HG03097 (cell line): ENCODE measurements around the gene LRWD1.
"Not testable (repeated sequence)": the region's sequence is repeated elsewhere in the genome, so short reads cannot be mapped to it uniquely, and the experiment has no call there.

ENCODE experiments used
- ATAC-seq: cut with Tn5 transposase; IDR thresholded peaks from one replicate; pipeline ENCODE4 v1.9.1; 2021; ENCODE audit not compliant: unreplicated experiment, low FRiP score

Gene LRWD1

DNA sequence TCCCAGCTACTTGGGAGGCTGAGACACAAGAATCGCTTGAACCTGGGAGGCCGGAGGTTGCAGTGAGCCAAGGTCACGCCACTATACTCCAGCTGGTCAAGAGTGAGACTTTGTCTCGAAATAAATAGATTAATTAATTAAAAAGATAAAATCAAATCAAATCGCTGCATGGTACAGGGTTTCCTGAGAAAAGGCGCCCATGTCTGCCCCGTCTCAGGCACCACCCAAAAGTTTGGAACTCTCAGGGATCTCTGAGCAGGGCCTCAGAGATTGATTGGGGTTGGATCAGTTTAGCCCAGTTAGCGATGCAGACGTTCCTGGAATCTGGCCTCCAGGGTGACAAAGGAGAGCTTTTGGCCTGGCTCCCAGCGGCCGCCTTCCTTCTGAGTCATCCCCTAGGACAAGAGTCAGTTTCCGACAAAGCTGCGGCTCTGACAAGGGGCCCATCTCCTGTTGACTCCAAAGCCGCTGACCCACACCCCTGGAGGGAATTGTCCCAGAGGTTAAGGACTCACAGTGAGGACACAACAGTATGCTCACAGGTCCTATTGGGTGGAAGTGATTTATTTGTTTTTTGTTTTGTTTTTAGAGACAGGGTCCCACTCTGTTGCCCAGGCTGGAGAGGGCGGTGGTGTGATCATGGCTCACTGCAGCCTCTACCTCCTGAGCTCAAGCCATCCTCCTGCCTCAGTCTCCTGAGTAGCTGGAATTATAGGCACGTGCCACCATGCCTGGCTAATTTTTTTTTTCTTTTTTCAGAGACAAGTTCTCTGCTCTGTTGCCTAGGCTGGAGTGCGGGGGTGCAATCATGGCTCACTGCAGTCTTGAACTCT is 24.6 kb upstream of the LRWD1 start:
- no peak for ATAC-seq

DNA sequence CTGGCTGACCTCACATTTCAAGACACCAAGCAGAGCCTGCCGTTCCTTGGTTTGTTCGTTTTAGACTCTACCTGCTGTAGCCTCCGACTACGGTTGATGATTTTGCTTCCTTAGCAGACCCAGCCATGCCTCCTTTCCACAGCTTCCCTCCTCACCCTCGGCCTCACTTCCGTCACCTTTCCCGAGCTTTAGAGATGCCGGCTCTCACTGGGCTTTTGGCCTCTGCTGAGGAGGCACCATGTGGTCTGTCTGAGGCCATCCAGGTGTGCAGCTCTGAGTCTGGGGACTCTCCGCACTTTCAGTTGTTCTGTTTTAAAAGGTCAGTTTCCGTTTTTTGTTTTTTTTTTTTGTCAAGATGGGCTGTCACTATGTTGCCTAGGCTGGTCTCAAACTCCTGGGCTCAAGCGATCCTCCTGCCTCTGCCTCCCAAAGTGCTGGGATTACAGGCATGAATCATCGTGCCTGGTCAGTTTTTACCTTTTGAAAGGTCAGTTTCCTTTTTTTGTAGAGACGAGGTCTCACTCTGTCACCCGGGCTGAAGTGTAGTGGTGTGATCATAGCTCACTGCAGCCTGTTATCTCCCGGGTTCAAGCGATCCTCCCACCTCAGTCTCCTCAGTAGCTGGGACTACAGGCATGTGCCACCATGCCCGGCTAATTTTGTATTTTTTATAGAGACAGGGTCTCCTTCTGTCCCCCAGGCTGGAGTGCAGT is 19.7 kb upstream of the LRWD1 start:
- no peak for ATAC-seq

DNA sequence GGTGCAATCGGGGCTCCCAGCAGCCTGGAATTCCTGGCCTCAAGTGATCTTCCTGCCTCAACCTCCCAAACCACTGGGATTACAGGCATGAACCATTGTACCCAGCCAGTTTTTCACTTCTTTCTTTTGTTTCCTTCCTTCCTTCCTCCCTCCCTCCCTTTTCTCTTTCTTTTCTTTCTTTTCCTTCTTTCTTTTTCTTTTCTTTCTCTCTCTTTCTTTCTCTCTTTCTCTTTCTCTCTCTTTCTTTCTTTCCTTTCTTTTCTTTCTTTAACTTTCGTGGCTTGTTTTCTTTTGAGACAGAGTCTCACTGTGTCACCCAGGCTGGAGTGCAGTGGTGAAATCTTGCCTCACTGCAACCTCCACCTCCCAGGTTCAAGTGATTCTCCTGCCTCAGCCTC is 19.1 kb upstream of the LRWD1 start:
- no peak for ATAC-seq

DNA sequence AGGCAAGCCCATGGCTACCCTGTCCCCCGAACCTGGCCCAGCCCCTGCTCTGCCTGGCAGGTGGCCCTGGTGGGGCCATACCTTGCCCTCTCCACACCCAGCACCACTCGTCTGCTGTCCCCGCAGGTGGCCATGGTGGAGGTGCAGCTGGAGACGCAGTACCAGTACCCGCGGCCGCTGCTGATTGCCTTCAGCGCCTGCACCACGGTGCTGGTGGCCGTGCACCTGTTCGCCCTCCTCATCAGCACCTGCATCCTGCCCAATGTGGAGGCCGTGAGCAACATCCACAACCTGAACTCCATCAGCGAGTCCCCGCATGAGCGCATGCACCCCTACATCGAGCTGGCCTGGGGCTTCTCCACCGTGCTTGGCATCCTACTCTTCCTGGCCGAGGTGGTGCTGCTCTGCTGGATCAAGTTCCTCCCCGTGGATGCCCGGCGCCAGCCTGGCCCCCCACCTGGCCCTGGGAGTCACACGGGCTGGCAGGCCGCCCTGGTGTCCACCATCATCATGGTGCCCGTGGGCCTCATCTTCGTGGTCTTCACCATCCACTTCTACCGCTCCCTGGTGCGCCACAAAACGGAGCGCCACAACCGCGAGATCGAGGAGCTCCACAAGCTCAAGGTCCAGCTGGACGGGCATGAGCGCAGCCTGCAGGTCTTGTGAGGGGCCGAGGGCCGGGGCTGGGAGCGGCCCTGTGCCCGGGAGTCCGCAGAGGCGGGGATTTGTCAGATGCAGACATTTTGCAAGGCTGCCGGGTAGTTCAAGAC is 18.2 kb upstream of the LRWD1 start:
- ATAC-seq = no peak

DNA sequence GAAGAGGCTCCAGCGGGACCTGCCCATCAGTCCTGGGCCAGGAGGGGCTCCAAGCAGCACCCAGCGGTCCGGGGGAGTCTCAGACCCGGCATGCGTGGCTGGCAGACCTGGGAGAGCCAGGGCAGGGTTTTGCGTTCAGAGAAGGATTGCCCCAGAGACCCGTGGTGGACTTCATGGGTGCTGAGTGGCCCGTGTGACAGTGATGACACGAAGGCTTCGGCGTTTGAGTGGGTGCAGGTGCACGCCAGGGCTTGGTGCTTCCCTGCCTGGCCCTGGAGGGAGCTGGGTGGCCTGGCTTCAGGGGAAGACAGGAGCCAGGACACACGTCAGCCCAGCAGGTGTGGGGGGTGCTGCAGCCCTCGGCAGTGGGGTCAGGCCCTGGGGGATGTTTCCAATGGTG is 17.5 kb upstream of the LRWD1 start:
- no peak for ATAC-seq

DNA sequence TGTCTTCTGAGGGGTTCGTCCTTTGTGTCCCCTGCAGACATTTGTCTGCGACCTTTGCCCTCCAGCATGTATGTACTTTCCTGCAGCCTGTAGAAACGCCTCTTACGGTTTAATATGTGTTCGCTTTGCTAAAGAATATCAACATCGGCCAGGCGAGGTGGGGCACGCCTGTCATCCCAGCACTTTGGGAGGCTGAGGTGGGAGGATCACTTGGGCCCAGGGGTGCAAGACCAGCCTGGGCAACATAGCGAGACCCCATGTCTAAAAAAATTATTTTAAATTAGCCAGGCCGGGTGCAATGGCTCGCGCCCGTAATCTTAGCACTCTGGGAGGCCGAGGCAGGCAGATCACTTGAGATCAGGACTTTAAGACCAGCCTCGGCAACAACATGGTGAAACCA is 15.6 kb upstream of the LRWD1 start:
- ATAC-seq = no peak

DNA sequence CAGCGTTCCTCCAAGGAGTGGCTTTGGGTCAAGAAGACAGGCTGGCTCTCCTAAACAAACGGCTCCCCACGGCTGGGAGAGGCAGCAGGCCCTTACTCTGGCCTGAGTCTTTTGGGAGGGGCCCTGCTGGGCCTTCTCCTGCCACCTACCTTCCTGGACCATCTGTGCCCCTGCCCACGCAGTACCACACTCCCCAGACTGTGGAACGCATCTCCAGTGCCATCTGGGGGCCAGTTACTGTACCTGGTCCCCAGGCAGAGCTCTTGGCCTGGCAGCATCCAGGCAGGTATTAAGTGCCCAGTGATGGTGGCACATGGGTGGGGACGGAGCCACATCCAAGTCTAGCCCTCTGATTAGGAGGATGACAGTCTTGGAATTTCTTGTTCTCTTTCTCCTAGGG is 14.5 kb upstream of the LRWD1 start:
- ATAC-seq = no peak

DNA sequence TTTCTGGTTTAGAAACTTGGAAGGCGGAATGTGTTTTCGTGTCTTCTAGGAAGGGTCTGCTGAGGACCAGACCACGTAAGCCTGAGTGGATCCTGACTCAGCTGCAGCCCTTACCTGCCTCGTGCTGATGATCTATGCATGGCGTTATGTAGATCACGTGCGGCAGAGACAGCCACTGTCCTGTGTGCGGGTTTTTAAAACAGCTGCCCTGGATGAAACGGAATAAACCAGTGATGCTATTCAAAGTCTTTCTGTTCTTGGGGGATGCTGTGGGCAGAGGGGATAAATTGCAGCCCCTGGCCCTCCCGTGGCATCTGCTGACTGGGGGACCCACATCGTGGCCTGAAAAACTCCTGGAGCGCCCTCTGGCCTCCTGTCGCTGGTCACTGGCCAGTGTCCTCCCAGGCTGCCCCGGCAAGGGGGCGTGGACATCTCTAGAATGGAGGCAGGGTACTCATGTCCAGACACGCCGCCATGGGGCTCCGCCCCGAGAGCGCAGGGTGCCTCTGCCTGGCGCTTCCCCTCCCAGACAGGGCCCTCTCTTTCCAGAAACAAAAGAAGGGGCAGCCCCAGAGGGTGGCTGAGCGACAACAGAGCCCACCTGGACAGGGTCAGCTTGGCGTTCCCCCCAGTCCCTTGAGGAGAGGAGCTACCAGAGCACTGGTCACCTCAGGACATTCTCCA is 13.3 kb upstream of the LRWD1 start:
- no peak for ATAC-seq

DNA sequence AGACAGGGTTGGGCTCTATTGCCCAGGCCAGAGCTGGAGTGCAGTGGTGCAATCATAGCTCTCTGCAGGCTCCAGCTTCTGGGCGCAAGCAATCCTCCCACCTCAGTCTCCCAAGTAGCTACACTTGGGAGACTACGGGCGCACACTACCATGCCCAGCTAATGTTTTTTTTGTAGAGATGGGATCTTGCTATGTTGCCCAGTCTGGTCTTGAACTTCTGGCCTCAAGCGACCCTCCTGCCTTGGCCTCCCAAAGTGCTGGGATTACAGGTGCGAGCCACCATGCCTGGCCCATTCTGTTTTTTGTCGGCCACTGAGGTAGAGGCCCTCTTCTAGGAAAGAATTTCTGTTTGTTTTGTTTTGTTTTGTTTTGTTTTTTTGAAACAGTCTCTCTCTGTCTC is 12.3 kb upstream of the LRWD1 start:
- ATAC-seq = no peak

DNA sequence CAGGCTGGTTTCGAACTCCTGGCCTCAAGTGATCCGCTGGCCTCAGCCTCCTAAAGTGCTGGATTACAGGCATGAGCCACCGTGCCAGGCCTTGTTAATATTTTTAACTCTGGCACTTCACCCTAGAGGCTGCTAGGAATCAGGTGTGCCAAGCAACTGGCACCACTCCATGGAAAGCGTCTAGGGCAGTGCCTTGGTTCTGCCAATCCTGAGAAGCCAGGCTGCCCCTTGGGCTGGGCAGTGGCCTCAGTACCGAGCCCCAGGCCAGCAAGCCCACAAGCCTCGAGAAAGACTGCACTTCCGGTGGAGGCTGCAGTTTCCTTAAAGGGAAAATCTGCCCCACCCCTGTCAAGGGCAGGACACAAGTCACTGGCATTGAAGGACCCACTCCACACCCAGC is 11.5 kb upstream of the LRWD1 start:
- no peak for ATAC-seq

DNA sequence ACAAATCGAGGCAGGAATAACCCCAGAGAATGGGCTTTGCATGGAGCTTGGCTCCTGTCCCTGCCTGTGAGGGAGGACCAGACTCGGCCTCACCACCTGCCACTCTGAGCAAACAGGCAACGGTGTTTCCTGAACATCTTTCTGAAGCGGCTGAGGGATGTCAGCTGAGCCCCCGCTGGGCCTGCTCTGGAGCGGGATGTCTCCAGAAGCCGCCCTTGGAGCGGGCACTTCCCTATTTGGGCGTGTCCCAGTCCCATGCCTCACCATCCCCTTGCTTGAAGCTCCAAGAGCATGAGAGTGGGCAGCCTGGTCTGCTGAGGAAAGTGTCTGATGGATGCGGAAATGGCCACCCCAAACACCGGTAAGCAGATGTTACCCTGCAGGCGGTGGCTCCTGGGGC is 10.3 kb upstream of the LRWD1 start:
- no peak for ATAC-seq

DNA sequence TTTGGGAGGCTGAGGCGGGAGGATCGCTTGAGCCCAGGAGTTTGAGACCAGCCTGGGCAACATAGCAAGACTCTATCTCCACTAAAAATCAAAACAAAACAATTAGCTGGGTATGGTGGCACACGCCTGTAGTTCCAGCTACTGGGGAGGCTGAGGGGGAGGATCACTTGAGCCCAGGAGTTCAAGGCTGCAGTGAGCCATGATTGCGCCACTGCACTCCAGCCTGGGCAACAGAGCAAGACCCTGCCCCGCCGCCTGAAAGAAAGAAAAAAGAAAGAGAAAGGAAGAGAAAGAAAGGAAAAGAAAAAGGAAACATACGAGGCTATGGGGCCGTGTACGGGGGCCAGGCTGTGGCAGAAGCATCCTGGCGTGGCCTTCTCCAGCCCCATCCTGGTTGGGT is 9.9 kb upstream of the LRWD1 start:
- not testable (repeated sequence) for ATAC-seq

DNA sequence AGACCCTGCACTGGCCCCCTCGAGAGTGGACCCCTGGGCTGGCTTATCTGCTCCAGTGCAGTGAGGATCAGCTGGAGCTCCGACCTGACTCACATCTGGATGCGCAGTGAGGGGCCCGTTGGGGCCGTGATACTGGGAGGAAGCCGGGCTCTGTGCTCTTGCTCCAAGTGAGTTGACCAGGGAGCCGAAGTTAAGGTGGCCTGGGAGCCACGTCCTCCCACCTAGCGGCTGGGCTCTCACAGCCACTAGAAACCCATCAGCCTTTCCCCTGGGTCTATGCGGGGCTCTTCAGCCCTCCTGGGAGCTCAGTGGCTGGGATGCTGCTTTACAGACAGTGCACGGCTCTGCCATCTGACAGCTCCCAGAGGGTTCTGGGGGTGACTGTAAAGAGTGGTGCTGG is 9.2 kb upstream of the LRWD1 start:
- no peak for ATAC-seq

DNA sequence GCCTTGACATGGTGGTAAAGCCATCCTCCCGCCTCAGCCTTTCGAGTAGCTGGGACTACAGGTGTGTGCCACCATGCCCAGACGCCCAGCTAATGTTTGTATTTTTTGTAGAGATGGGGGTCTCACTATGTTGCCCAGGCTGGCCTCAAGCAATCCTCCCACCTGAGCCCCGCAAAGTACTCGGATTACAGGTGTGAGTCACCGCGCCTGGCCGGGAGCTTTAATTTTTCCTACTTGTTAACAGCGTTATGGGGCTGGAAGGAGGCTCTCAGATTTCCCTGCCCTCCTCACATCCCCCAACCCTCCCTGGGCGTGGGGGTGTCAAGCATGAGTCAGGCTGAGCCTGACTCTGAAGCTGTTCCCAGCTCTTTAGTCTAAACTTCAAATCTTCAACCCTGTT is 8.5 kb upstream of the LRWD1 start:
- ATAC-seq = no peak

DNA sequence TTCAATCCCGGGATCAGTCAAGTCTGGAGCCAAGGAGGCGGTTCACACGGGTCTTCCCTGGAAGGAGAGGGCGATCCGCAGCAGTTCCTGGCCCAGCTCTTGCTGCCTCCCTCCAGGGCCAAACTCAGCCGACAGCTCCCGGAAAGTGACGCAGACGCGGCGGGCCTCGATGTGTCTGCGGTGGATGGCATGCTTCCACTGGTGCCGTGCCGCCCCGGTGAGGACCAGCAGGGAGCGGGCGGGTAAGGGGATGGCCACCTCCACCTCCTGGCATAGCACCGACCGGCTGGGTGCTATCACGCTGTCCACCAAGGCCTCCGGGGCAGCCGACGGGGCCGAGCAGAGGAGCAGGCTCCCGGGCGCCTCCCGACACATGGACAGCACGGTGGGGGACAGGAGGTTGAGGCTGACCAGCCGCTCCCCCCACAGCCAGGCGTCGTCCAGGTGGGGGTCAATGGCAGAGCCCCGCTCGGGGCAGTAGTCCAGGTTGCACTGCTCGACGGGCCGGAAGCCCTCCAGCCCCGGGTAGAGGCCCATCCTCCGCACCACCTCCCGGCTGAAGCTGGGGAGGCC is 7.3 kb upstream of the LRWD1 start:
- ATAC-seq = no peak

DNA sequence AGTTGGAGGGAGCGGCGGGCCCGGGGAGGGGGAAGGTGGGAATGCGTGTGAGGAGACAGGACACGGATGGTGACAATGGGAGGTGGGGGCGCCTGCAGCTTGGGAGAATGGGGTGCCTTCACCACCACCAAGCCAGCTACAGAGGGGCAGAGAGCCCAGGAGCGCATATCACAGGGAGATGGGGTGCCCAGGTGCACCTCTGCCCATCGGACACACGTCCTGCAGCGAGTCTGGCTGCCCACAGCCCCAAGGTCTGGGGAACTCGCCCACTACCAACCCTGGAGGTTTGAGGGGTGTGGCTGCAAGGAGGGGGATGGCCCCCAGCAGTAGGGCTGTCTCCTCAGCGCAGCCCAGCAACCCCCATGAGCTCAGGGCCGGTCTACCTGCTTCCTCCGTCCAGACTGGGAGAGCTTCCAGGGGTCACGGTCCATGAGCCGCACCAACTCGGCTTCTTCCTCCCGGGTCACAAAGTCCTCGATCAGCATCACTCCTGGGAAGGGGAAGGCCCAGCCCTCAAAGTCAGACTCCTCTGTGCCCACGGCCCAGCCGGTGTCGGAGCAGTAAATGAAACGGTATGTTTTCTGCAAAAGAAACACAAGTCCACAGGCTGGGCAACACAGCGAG is 5.5 kb upstream of the LRWD1 start:
- no peak for ATAC-seq

DNA sequence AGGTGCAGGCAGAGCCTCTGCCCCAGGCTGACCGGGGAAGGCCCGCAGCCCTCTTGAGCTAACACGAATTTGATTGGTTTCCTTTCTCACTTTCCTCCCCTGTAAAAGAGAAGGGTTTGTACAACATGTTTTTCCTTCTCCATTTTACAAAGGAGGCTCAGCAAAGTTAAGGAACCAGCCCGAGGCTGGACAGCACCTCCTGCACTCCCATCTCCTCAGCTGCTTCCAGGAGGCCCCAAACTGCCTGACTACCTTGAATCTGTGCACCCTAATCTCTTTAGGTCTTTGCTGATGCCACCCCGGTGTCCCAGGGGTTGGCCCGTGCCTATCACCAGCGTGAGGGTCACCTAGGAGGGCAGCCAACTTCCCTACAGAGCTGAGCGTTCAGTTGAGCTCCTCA is 4.3 kb upstream of the LRWD1 start:
- no peak for ATAC-seq

DNA sequence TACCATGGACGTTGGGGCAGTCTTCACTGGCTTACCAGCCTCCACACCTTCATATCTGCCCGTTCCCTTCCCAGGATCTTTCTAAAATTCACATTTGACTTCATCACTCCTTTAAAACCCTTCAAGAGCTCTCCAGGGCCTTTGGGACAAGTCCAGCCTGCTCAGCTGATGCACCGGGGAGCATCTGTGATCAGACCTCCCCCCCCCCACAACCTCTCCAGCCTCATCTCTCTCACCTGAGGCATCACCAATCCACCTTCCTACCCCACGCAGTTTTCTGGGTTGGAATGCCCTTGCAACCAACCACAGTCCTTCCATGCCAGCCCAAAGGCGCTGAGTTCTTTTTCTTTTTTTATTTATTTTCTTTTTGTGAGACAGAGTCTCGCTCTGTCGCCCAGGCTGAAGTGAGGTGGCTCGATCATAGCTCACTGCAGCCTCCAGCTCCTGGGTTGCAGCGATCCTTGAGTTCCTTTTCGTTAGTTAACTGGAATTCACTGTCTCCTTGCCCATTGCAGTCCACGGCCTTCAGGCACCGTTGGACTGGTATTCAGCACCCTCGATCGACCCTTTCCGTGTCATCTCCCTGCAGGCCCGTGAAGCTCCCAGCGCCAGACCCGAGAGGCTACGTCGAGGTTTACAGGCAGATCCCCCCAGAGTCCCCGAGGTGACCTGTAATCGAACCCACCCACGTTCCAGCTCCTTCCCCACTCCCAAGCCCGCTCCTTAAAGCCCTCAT is 775 bp upstream of the LRWD1 start:
- ATAC-seq = no peak

DNA sequence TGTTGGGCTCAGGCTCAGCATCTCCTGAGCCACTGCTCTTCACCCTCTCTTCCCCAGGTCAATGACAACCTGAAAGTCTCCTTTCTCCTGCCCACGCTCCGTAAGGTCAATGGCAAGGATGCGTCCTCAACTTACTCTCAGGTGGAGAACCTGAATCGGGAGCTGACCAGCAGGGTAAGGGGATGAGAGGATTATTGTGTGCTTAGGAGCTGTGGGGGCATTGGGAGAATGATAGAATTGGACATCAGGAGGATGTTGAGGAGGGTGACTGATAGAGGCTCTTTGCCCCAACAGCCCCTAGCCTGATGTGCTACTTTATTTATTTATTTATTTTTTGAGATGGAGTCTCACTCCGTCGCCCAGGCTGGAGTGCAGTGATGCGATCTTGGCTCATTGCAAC is 1.3 kb downstream of the LRWD1 start:
- no peak for ATAC-seq
